NCI-H460 (cell line): Measurements from ENCODE around the gene DAPK2. TPM values are rescaled to one million over a fixed set of nuclear protein-coding genes. Genes with fewer than 3 reads are reported as not detected.

ENCODE experiments used
- DNase-seq: peaks from one replicate; pipeline ENCODE4 v3.0.0-alpha.2; 2016; ENCODE audit warnings: low read depth; ENCODE audit errors: extremely low read depth
- total RNA-seq: library from RNA; depleted of rRNA; stranded (reverse); fragments of >200 nt; shearing (Covaris generic); gene quantifications from 2 replicates; pipeline ENCODE4 v1.2.3, GENCODE V29; 2014

The DAPK2 gene
- total RNA-seq, 1 experiment from 2014 or later = 0.47 TPM

GRCh38 chr15:64000183-64000951 is 45.9 kb downstream of the DAPK2 start:
- DNase-seq = no peak

GRCh38 chr15:63999177-63999576 is 47.1 kb downstream of the DAPK2 start:
- DNase-seq = no peak

- no peak for DNase-seq
Measured at GRCh38 chr15:63998489-63998888, 47.8 kb downstream of the DAPK2 start.

- DNase-seq = no peak
Measured at GRCh38 chr15:63997715-63998442, 48.4 kb downstream of the DAPK2 start.

- no peak for DNase-seq
Measured at GRCh38 chr15:63996794-63997357, 49.4 kb downstream of the DAPK2 start.

GRCh38 chr15:63995789-63996188 is 50.5 kb downstream of the DAPK2 start:
- no peak for DNase-seq

GRCh38 chr15:63994073-63994600 is 52.1 kb downstream of the DAPK2 start:
- DNase-seq = no peak

GRCh38 chr15:63992300-63992699 is 54.0 kb downstream of the DAPK2 start:
- DNase-seq = no peak

- DNase-seq = no peak
Measured at GRCh38 chr15:63991706-63992105, 54.6 kb downstream of the DAPK2 start.

- no peak for DNase-seq
Measured at GRCh38 chr15:63990454-63990853, 55.8 kb downstream of the DAPK2 start.

- no peak for DNase-seq
Measured at GRCh38 chr15:63987796-63988378, 58.4 kb downstream of the DAPK2 start.

- no peak for DNase-seq
Measured at GRCh38 chr15:63986751-63987341, 59.4 kb downstream of the DAPK2 start.

GRCh38 chr15:63986185-63986680 is 60.1 kb downstream of the DAPK2 start:
- no peak for DNase-seq

GRCh38 chr15:63985221-63986184 is 60.8 kb downstream of the DAPK2 start:
- DNase-seq = no peak

- DNase-seq = no peak
Measured at GRCh38 chr15:63984331-63984730, 62.0 kb downstream of the DAPK2 start.

- no peak for DNase-seq
Measured at GRCh38 chr15:63983061-63983711, 63.1 kb downstream of the DAPK2 start.

- DNase-seq = no peak
Measured at GRCh38 chr15:63982381-63982854, 63.9 kb downstream of the DAPK2 start.

- no peak for DNase-seq
Measured at GRCh38 chr15:63981596-63982320, 64.5 kb downstream of the DAPK2 start.
